ENCODE results near the gene CPT1C.

Gene CPT1C

DNA sequence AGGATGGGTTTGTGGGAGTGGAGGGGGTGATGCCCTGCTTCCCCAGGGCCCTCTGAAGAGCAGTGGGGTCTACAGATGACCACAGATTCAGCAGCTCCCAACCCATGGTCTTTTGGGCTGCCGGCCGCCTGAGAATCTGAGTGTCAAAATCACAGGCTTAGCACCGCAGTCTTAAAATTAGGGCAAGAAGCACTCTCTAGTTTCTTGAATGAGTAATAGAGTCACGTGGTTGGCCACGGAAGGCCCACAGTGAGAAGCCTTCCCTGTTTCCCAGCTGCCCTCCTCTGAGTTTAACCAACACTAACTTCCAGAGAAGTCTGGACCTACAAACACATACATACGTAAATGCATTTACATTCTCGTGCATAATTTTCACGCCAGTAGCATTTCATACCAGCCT lies 8.6 kb upstream of the CPT1C start:
- no peak for DNase-seq (ENCODE audit: low read depth)

DNA sequence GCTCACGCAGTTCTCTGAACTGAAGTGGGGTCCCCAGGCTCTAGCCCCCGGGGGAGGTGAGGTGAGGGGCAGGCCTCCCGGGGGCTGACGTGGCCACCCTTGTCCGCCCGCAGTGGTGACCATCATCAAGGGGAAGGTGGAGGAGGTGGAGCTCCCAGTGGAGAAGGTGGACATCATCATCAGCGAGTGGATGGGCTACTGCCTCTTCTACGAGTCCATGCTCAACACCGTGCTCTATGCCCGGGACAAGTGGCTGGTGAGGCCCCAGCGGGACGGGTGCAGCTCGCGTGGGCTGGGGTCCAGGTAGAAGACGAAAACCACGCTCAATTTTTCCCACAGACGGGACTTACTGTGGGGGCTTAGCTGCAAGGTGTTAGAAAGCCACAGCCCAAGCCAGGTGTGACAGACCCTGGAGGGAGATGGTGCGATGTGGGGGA lies 7.1 kb upstream of the CPT1C start:
- no peak for DNase-seq (ENCODE audit: low read depth)

DNA sequence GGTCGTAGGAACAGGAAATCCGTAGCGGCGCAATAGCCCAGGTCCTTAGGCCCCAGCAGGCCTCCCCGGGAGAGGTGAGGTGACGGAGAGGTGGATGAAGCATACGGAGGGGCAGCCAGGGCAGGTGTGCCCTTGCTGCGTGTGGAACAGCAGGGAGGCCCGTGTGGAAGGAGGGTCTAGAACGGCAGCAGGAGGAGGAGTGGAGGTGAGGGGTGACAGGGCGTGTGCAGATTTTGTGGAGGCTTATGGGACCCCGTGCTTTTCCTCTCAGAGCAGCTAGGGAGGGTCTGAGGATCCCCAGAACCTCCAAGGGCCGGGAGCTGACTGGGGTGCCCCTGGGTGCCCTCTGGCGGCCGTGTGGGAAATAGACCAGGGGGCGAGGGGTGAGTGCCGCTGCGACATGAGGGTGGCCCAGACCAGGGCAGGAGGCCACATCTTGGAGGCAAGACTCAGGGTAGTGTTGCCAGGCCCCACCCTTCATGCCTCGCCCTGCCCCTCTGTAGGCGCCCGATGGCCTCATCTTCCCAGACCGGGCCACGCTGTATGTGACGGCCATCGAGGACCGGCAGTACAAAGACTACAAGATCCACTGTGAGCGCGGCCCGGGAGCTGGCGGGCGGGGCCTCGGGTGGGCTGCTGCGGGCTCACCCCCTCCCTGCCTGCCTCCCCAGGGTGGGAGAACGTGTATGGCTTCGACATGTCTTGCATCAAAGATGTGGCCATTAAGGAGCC lies 6.5 kb upstream of the CPT1C start:
- DNase-seq (ENCODE audit: low read depth), result no peak

DNA sequence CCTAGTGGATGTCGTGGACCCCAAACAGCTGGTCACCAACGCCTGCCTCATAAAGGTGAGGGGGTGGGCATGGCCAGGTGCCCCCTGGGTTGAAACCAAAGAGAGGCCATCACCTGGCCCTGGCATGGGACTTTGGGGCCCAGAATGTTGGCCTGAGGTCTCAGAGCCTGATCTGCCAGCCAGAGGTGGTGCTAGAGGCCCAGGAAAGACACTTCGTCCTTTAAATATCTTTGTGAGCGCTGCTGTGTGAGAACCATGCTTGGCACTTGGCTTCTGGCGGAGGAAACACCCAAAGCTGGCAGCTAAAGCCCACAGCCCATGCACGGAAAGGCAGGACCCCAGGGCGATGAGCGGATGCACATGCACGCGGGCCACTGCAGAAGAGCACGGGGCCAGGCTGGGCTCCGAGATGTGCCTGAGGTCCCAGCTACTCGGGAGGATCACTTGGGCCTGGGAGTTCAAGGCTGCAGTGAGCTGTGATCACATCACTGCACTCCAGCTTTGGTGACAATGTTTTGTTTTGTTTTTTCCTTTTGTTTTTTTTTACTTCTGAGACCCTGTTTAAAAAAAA lies 5.8 kb upstream of the CPT1C start:
- no peak for DNase-seq (ENCODE audit: low read depth)

GRCh38 chr19:49685845-49686332 lies 5.0 kb upstream of the CPT1C start:
- no peak for DNase-seq (ENCODE audit: low read depth)

- no peak for DNase-seq (ENCODE audit: low read depth)
Measured at GRCh38 chr19:49686503-49687088, 4.3 kb upstream of the CPT1C start.

- DNase-seq (ENCODE audit: low read depth), result no peak
Measured at GRCh38 chr19:49687150-49687549, 3.8 kb upstream of the CPT1C start.

DNA sequence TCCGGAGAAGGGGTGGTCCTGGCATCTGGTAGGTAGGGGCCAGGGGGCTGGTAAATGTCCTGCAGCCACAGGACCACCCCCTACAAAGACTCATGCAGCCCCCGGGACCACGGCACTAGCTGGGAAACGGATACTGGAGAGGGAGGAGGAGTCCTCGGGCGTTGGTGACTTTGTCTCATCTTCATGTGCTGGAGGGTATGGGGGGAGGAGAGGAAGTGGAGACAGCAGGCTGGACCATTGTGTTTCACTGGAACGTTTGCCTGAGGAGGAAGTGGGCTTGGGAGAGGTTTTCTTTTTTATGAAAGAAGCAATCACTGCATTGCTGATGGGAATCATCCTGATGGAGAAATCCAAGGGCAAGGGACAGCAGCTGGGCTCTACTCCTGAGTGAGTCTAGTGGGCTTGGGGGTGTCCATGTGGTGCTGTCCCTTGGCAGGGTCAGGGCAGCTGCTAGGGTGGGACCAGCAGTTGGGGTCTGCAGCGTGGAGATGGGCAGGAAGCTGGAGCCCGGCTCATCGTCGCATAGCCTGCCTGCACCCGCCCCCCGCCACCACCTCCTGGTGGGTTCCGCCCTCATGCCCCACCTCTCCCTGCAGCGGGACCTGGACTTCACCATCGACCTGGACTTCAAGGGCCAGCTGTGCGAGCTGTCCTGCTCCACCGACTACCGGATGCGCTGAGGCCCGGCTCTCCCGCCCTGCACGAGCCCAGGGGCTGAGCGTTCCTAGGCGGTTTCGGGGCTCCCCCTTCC lies 3.2 kb upstream of the CPT1C start:
- DNase-seq (ENCODE audit: low read depth), result no peak

DNA sequence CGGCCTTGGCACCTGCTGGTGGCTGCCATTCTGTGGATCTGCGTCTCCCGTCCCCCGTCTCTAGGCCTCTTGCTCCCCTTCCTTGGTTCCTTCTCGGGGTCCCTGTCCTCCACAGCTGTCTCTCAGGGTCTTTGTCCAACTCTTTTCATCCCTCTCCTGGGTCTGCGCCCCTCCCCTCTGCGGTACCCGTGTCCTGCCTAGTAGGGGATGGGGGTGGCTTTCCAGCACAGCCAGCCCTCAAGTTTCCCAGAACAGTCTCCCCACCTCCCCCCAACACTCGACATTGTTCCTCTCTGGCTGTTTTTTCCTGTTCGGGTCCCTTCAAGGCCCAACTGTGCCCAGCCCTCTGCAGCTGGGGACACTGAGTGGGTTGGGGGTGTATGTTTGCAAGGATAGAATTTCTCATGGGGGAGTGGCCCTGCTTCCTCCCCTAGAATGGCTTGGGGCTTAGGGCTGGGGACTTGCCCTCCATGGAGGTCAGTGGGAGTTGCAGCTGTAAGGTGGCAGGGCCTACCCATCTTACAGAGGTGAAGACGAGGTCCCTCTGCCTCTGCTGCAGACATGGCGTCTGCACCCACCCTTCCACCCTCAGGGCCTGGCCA lies 2.3 kb upstream of the CPT1C start:
- no peak for DNase-seq (ENCODE audit: low read depth)

DNA sequence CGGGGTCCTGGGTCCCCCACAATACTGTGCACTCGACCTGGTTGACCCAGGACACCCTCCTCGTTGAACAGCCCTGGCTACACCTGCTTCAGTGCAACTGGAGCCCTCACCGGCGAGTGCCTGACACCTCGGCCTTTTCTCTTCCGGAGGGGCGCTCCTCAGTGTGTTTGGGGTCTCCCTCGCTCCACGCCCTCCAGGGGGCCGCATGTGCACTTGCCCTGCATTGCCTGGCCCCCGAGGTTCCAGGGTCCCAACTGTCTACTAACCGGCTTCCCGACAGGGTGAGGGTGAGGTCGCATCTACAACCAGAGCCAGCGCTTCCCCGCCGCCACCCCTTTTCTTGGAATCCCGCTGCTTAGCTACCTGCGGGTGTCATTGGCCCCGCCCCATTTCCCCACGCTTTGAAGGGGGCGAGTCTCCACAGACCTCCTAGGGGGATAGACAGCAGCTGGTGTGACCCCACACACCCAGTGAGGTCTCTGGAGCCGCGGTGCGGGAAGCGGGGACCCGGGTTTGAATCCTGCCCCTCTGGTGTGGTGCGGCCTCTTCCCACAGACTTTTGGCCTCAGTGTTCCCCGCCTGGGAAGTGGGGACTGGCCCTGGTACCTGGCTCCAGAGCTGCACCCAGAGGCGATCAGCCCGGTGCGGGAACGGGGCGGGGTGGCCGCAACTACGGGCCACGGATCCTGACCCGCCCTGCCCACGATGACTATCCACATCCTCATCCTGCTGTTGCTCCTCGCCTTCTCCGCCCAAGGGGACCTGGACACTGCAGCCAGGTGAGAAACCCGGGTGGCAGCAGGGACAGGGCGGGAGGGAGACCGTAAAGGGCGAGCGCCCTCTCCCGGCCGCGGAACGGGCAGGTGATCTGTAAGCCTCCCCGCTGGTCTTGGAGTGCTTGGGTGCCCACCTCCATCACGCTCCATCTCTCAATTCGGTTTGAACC lies 1.5 kb upstream of the CPT1C start, which contains the start of gene ADM5:
Gene ADM5, plus strand, starts transcription at position 462 of the 946 bp plus-strand sequence. Its CDS starts 244 bp downstream, at position 706.
- no peak for DNase-seq (ENCODE audit: low read depth)

DNA sequence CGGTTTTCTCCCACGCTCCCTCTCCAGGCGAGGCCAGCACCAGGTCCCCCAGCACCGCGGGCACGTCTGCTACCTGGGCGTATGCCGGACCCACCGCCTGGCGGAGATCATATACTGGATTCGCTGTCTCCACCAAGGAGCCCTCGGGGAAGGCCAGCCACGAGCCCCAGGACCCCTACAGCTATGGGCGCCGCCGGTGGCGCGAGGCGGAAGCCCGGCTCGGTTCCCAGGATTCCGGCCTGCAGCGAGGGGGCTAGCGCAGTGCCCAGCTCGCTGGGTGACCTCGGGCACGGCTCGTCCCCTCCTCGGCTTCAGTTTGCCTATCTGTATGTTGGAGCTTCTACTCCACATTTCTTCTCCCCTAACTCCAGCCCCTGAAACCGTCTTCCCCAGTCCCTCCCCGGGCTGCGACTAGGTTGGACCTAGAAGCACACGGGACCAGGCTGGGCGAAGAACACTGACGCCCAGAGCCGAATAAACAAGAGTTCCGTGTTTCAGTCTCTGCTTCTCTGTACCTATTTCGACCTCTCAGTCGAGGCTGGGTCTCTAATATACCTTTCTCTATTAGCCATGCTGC lies 749 bp upstream of the CPT1C start:
- DNase-seq (ENCODE audit: low read depth), result no peak

DNA sequence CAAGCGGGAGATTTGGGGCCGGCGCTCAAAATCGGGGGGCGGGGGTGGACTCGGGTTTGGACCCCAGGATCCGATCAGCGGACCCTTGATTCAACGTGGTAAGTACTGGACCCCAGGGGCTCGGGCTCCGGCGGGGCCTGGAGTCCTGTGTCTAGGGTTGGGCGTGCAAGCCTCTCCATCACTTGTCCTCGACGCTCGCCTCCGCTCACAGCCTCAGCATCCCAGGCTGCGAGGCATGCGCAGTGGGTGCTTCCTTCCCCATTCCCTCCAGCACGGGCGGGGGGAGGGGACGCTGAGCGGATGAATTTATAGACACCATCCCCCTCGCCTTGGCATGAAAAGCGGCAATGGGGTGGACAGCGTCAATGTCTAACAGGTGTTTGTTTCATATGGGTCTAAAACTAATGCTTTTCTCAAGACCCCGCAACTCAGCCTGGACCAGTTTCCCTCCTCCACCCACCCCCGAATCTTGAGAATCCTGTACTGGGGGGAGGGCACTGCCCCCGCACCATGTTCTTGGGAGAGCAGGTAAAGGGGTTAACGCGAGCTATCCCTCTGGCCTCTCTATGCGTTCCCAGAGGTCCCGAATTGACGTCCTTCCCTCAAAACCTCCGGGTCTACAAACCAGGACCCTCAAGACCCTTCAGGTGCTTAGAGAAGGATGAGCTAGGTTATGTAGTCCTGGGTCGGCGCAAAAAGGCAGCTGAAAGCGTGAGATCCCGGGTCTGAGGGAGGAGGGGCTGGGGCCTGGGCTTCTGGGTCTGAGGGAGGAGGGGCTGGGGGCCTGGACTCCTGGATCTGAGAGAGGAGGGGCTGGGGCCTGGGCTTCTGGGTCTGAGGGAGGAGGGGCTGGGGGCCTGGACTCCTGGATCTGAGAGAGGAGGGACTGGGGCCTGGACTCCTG lies 579 bp downstream of the CPT1C start:
- DNase-seq (ENCODE audit: low read depth), result no peak

DNA sequence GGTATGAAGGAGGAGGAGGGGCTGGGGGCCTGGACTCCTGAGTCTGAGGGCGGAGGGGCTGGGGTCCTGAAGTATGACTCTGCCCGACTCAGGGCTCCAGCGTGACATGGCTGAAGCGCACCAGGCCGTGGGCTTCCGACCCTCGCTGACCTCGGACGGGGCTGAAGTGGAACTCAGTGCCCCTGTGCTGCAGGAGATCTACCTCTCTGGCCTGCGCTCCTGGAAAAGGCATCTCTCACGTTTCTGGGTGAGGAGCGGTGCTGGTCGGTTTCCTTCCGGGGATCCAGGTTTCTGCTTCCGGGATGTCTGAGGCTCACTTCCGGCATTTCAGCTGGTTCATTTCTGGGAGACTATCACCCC lies 1.2 kb downstream of the CPT1C start:
- no peak for DNase-seq (ENCODE audit: low read depth)

GRCh38 chr19:49696115-49696514 lies 5.2 kb downstream of the CPT1C start:
- no peak for DNase-seq (ENCODE audit: low read depth)

DNA sequence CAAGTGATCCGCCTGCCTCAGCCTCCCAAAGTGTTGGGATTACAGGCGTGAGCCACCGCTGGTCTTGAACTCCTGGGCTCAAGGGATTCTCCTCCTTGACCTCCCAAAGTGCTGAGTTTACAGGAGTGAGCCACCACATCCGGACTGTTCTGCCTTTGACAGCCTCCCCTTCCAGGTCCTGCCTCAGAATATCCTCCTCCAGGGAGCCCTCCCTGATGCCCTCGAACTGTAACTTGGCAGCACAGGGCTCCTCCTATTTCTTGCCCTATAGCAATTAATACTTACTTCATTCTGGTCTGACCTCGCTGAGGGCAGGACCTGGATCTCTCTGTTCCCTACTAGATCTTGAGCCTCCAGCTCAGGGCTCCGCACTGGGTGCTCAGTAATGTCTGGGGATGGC lies 5.9 kb downstream of the CPT1C start:
- DNase-seq (ENCODE audit: low read depth), result no peak

- DNase-seq (ENCODE audit: low read depth), result no peak
Measured at GRCh38 chr19:49699364-49699763, 8.4 kb downstream of the CPT1C start.

- no peak for DNase-seq (ENCODE audit: low read depth)
Measured at GRCh38 chr19:49700563-49700962, 9.6 kb downstream of the CPT1C start.

GRCh38 chr19:49701271-49701786 lies 10.4 kb downstream of the CPT1C start:
- DNase-seq (ENCODE audit: low read depth), result no peak

DNA sequence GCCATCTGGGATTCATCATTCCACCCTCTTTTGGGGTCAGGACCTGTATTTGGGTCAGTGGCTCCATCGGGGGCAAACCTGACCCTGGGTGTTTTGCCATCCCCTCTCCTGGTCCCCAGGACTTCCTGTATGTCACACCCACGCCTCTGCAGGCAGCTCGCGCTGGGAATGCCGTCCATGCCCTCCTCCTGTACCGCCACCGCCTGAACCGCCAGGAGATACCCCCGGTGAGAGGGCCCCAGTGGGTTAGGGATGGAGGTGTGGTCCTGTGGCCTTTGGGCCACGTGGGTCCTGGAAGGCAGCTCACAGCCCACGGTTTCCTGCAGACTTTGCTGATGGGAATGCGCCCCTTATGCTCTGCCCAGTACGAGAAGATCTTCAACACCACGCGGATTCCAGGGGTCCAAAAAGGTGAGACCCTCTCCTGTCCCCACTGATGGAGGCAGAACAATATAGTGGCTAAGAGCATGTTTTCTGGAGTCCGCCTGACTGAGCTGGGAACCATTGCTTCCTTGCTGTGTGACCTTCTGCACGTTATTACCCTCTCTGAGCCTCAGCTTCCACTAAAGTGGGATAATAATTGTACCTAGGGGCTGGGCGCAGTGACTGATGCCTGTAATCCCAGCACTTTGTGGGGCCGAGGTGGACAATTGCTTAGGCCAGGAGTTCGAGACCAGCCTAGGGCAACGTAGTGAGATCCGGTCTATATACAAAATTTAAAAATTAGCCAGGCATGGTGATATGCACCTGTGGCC lies 14.1 kb downstream of the CPT1C start:
- no peak for DNase-seq (ENCODE audit: low read depth)
